Fibroblast of upper back skin (primary cell): ENCODE measurements around the gene CAMK1G.
A peak's percentile ranks its signal among the peaks of the same experiment; 100 is the strongest.

ENCODE experiments used
- DNase-seq: peaks from one replicate; pipeline ENCODE4 v3.0.0-alpha.2; 2013

Gene CAMK1G

GRCh38 chr1:209643285-209644020 is 59.9 kb downstream of the CAMK1G start:
- peak; percentile 42 for DNase-seq

DNA sequence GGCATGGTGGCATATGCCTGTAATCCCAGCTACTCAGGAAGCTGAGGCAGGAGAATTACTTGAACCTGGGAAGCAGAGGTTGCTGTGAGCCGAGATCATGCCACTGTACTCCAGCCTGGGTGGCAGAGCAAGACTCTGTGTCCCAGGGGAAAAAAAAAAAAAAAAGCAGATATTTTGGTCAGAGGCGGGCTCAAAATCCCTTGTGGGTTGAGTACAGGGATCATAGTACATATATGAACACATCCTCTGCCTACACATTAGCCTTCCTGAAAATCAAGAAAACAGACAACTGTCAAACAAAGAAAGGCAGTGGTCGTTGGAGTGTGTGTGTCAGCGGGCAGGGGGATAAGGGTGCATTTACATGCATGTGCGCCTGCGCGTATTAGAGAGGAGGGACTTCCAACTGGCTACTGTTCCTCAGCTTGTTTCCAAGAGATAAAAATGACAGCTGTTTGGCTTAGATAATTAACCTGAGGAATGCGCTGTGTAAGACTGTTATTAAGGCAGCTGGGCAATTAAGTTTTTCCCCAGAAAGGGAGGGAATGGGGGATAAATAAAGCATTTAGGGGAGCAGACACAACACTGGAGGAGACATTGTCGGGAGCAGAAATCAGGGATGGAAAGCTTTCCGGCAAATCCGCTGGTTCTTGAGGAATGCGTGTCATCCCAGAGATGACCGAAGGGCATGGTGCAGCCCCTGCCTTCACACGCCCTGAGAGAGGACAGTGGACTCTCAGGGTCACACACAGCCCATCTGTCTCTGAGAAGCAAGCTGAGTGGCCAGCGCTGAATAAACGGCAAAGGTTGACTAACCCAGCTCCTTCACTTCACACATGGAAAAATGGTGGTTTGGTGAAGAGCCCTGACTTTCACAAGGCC is 62.3 kb downstream of the CAMK1G start:
- DNase-seq = no peak

- DNase-seq = peak; percentile 77
Measured at GRCh38 chr1:209646558-209646957, 63.0 kb downstream of the CAMK1G start.

GRCh38 chr1:209647156-209647555 is 63.6 kb downstream of the CAMK1G start:
- no peak for DNase-seq

GRCh38 chr1:209648346-209648745 is 64.8 kb downstream of the CAMK1G start:
- no peak for DNase-seq

- DNase-seq = peak; percentile 88
Measured at GRCh38 chr1:209648931-209649776, 65.6 kb downstream of the CAMK1G start.

DNA sequence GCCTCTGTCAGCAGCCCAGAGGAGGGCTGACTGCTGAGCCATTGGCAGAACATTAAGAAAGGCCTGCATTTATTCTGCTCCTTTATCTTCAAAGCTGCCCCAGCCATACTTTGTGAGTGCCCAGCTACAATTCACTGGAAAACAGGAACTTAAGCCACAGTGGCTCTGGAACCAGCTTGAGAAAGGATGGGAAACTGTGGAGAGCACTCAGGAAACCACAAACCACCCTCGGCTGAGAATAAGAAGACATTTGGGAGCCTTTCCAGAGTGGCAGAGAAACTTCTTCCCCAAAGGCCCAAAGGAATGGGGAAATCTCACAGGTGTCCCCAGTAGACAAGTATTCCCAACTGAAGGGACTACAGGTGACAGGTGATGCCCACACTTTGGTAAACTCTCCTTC is 66.9 kb downstream of the CAMK1G start:
- DNase-seq = no peak

DNA sequence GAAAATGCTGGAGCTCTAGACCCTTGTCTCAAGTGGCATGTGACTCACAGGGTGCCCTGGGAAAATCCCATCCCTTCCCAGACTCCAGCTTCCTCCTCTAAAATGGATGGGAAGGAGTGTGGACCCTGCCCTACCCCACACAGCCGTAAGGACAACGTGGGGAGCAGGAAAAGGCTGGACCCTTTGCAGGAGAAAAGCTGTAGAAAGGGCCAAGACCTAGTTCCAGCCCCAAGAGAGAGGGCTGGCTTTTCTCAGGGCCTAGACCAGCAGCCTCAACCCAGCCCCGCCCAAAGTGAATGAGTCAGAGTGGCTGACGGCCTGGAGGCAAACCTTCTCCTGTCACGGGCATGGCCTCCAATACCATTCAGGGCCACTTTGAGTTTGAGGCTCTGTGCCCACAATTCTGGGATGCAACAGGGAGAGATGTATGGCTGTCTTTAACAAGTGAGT is 67.6 kb downstream of the CAMK1G start:
- DNase-seq = no peak

- no peak for DNase-seq
Measured at GRCh38 chr1:209652121-209652735, 68.7 kb downstream of the CAMK1G start, which contains the start of gene LAMB3. LAMB3 (minus strand) TSS chr1:209652425; CDS start chr1:209650944, 1,481 bp downstream.

- DNase-seq = peak; percentile 68
Measured at GRCh38 chr1:209652873-209653401, 69.4 kb downstream of the CAMK1G start.

DNA sequence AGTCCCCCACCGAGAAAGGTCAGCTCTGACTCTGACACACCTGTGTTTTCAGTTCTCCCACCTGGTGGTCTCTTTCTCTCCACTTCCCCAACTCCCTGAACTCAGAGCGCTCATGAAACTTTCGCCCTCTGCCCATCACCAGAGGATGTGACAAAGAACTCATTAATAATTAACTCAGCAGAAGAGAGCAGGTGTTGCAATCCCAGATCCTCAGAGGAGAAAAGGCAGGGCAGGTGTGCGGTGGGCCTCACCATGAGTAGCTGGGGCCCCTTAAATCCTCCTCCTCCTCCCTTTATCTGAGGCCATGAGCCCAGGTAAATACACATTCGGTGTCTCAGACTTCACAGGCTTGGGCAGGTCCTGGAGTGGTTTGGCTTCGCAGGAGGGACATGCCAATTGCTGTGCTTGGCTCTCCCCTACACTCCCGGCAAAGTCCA is 70.4 kb downstream of the CAMK1G start:
- DNase-seq = no peak

- DNase-seq = no peak
Measured at GRCh38 chr1:209655411-209656231, 72.1 kb downstream of the CAMK1G start.

DNA sequence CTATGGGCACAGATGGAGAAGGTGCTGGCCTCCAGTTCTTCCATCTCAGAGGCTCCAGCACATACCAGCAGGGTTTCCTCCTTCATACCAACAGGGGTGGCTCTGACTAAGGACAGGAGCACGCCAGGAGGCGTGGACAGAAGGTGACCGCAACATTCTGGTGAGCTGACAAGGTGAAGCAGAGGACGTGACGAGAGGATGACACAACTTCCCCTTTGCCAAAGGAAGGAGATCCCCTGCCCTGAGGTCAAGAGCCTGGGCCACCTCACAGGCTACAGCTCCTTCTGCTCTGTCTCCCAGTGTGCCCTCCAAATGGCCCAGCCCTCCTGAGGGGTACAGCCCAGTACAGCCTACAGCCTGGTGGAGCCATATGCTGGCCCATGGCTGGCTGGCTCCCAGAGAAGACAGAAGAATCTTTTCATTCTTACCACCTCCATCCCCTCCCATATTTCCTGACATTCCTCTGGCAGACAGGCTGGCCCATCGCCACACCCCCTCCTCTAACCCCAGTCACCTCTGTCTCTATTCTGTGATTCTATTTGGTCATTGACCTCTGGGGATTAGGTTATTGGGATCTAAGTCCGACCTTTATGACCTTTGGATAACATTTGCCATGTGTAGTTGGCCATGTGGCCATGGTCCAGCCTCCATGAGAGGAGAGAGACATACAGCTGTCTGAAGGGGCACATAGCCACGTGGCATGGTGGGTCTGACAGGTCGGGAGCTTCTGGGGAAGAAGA is 73.8 kb downstream of the CAMK1G start:
- DNase-seq = no peak

- no peak for DNase-seq
Measured at GRCh38 chr1:209657918-209658317, 74.4 kb downstream of the CAMK1G start.

DNA sequence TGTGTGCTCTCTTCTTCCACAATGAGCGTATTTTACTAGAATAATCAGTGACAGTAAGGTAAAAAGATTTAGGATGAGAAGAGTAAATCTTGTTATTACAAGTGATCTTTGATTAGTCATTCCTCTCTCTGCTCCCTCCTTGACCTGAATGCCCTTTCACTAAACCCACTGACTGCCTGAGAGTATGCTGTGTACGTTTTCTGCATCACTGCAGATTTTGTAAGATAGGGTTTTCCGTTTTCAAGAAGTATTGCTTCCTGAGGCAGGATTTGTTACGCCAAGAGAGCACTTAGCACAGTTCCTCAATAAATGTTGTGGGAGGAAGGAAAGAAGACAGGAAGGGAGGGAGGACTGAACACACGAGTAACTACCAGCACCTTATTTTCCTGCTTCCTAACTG is 76.4 kb downstream of the CAMK1G start:
- no peak for DNase-seq

GRCh38 chr1:209661071-209661470 is 77.6 kb downstream of the CAMK1G start:
- no peak for DNase-seq

GRCh38 chr1:209662879-209663327 is 79.4 kb downstream of the CAMK1G start:
- DNase-seq = no peak
